Stimulated activated CD4-positive, alpha-beta T cell treated with anti-CD3 and anti-CD28 coated beads, TNF-alpha, amount 100 ng/mL, for 24 hours (primary cell): ENCODE measurements around the gene PCGF3.
"Not testable (repeated sequence)": the region's sequence is repeated elsewhere in the genome, so short reads cannot be mapped to it uniquely, and the experiment has no call there.

ENCODE experiments used
- DNase-seq, 3 experiments: peaks; one replicate each; pipeline ENCODE4 v3.0.0-alpha.2; 2020; ENCODE audit warnings: low read depth in 3 of 3

PCGF3 gene

GRCh38 chr4:722851-723360 lies 17.3 kb downstream of the PCGF3 start:
- DNase-seq: no peak

GRCh38 chr4:723751-724530 lies 18.3 kb downstream of the PCGF3 start:
- no peak for DNase-seq

GRCh38 chr4:725391-726234 lies 20.0 kb downstream of the PCGF3 start:
- DNase-seq: no peak

- DNase-seq: no peak
Measured at GRCh38 chr4:726235-726787, 20.7 kb downstream of the PCGF3 start.

GRCh38 chr4:726838-727237 lies 21.2 kb downstream of the PCGF3 start:
- no peak for DNase-seq

- no peak for DNase-seq
Measured at GRCh38 chr4:727576-727975, 21.9 kb downstream of the PCGF3 start.

GRCh38 chr4:729336-730315 lies 24.0 kb downstream of the PCGF3 start:
- no peak for DNase-seq

GRCh38 chr4:730511-730910 lies 24.9 kb downstream of the PCGF3 start:
- DNase-seq: no peak

- not testable (repeated sequence) for DNase-seq
Measured at GRCh38 chr4:730946-731904, 25.6 kb downstream of the PCGF3 start.

- not testable (repeated sequence) for DNase-seq
Measured at GRCh38 chr4:731954-732353, 26.3 kb downstream of the PCGF3 start.

GRCh38 chr4:732486-732885 lies 26.9 kb downstream of the PCGF3 start:
- no peak for DNase-seq

GRCh38 chr4:732911-733630 lies 27.4 kb downstream of the PCGF3 start:
- DNase-seq: no peak

- DNase-seq: no peak
Measured at GRCh38 chr4:733631-733980, 28.0 kb downstream of the PCGF3 start.

GRCh38 chr4:734075-734474 lies 28.4 kb downstream of the PCGF3 start:
- DNase-seq: no peak

GRCh38 chr4:734951-735350 lies 29.3 kb downstream of the PCGF3 start:
- no peak for DNase-seq

- no peak for DNase-seq
Measured at GRCh38 chr4:735583-735982, 30.0 kb downstream of the PCGF3 start.

GRCh38 chr4:736561-736960 lies 30.9 kb downstream of the PCGF3 start:
- DNase-seq: not testable (repeated sequence)

- no peak for DNase-seq
Measured at GRCh38 chr4:738781-739280, 33.2 kb downstream of the PCGF3 start.

- DNase-seq: no peak
Measured at GRCh38 chr4:739569-739968, 33.9 kb downstream of the PCGF3 start.
